CD4-positive, alpha-beta T cell treated with Interleukin-17A for 4 hours (primary cell): ENCODE results near the gene NTHL1.
"Not testable (repeated sequence)": the region's sequence is repeated elsewhere in the genome, so short reads cannot be mapped to it uniquely, and the experiment has no call there.

Source experiments
- DNase-seq: peaks from one replicate; pipeline ENCODE4 v3.0.0-alpha.2; 2020; ENCODE audit warnings: mixed read lengths

Gene NTHL1

GRCh38 chr16:2040041-2040786 is 7.4 kb downstream of the NTHL1 start:
- no peak for DNase-seq

- DNase-seq = no peak
These were observed 8.2 kb downstream of the NTHL1 start for GRCh38 chr16:2039274-2040031.

DNA sequence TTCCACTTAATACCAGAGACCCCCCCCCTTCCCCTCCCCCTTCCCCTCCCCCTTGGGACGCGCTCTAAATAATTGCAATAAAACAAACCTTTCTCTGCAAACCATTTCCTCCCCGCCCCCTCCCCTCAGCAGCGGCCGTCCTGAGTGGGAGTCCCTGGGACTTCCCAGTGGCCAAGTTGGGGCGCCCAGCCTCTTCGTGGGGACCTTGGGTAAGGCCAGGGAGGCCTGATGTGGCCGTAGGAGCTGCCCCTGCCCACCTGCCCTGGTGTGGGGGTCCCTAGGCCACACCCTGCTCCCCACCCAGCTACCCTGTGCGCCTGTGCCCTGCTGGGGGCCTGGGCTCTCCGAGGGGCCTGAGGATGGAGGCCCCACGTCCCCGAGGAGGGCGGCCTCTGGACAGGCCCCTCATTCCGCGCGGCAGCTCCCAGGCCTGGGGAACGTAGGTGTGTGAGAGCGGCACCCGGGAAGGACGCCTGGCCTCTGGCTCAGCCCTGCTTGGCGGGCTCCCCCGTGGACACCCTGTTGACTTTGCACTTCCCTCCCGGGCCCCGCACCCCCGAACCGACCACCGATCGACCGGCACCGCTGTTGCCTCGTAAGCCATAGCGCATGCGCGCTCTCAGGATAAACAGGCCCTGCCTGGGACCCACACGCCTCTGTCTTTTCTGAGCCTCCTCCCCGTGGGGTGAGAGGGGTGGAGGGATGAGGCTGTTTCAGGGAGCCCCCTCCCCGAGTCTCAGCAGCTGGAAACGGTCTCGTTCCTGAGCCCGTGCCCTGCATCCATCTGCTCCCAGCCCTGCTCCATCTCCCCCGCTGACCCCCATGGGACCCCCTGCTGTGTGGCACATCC is 9.0 kb downstream of the NTHL1 start:
- no peak for DNase-seq

- no peak for DNase-seq
These were observed 9.8 kb downstream of the NTHL1 start for GRCh38 chr16:2037647-2038381.

DNA sequence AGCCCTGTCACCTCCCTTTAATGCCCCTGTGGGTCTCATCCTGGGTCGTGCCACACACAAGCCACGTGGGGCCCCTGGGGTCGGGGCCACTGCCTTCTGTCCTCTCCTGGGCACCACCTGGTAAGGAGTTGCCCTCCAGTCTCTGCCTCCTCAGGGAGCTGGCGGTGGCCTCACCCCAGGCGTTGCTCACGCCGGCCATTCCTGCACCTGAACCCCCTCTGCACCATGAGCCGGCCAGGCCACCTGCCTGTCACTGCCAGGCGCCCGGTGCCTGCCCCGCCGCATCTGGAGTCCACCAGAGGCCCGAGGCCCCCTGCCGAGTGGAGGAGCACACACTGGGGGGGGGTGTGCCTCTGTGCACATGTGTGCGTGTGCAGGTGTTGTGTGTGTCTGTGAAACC is 10.5 kb downstream of the NTHL1 start:
- no peak for DNase-seq

DNA sequence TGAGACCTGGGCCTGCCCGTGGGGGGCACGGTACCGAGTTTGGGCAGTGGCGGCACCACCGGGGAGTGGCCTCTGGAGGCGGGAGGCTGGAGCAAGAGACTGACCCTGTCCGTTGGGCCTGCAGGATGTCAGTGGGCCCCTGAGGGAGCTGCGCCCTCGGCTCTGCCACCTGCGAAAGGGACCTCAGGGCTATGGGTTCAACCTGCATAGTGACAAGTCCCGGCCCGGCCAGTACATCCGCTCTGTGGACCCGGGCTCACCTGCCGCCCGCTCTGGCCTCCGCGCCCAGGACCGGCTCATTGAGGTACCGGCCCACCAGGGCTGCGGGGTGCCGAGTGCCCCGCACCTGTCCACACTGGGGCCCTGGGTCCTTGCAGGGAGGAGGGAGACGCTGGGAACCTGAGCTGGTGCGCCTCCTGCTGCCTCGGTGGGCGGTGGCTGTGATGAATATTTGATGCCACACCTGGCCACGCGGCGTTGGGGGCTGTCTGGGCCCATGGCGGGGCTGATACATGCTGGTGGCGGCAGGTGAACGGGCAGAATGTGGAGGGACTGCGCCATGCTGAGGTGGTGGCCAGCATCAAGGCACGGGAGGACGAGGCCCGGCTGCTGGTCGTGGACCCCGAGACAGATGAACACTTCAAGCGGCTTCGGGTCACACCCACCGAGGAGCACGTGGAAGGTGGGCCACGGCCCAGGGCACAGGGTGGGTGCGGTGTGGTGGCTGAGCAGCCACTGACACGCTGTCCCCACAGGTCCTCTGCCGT is 11.3 kb downstream of the NTHL1 start:
- DNase-seq = no peak

GRCh38 chr16:2035431-2036199 is 12.0 kb downstream of the NTHL1 start:
- no peak for DNase-seq

DNA sequence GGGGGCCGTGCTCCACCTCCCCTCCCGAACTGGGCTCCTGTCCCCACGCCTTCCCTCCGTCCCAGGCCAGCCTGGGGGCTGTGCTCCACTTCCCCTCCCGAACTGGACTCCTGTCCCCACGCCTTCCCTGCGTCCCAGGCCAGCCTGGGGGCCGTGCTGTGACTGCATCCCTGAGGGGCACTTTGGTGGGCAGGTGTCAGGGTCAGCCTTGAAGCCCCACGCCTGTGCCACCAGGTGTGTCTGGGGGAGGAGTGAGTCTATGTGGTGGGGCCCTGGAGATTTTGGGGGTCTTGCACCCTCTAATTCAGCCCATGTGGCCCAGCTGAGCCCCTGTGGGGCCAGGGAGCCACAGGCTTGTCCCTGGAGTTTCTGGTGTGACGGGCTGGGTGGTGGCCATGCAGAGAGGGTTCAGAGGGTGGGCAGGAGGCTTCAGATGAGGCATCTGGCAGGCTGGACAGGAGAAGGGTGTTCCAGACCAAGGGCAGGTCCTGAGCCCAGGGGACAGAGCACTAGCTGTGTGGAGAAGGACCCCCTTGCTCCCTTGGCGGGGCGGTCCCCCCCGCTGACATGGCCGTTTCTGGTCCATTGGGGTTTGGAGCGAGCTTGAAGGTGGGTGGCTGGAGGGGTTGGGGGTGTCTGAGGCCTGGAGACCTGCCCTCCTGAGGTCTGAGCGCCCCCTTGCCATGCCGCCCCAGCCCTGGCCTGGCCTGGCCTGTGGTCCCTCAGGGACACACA is 12.8 kb downstream of the NTHL1 start:
- DNase-seq = no peak

- not testable (repeated sequence) for DNase-seq
These were observed 13.5 kb downstream of the NTHL1 start for GRCh38 chr16:2033909-2034695.

DNA sequence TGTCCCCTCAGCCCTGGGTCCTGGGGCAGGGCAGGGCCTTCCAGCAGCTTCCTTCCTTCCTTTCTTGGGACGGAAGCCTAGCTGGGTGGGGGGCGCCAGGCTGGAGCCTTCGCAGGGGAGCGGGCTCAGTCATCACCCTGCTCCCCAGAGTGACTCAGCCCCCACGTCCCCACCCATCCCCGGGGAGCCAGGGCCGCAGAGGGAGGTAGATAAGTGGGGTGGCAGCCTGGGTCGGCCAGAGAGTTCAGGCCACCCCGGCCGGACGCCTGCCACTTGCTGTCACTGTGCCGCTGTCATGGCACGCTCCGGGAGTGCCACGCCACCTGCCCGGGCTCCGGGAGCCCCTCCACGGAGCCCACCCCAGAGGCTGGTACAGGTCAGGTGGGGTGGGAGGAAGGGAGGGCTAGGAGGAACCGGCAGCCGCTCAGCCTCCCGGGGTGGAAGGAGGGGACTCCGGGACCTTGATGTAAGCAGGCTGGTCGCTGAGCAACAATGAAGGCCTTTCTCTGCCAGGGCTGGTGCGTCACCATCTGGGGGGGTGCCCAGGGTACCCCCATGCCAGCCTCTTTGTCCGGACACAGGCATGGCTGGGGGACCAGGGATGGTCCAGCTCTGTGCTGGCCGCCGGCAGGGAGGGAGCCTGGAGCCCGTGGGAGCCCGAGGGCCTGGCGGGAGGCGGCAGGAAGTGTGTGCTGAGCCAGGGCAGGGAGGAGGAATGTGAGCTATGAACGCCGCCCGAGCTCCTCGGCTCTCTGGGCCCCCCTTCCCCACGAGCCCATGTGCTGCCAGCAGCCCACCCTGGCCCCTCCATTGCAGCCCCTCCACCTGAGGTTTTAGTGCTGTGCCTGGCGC is 14.4 kb downstream of the NTHL1 start:
- DNase-seq = no peak

DNA sequence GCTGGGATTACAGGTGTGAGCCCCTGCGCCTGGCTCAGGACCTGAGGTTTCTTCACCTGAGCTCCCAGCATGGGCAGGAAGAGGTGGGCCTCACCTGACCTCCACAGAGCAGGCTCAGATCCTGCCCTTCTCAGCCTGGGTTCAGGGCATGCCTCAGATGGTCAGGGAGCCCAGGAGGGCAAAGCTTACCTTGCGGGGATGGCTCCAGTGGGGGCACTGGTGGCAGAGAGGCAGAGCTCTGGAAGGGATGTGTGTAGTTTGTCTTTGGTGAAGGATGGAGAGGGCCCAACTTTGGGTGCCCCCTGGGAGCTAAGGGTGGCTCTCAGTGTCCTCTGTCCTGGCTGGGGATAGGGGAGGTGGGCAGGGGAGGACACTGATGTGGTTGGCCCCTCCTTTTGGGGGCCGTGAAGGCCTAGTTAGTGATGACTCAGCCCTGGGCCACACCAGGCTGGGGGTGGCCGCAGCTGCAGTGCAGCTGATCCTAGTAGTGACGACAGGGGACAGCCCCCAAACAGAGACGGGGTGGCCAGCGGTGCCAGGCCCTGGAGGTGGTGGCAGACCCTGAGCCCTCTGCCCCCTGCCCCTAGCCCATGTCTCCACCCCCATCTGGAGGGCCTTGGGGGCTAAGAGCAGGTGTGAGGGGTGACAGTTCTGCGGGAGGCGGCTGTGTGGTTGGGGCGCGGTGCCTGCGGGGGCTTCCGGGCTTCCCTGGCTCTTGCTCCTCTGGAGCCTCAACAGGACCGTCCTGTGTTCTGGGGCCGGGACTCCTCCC is 15.2 kb downstream of the NTHL1 start:
- DNase-seq = no peak

GRCh38 chr16:2031081-2031577 is 16.5 kb downstream of the NTHL1 start:
- no peak for DNase-seq

- DNase-seq = no peak
These were observed 17.6 kb downstream of the NTHL1 start for GRCh38 chr16:2030036-2030435.

GRCh38 chr16:2029350-2029749 is 18.3 kb downstream of the NTHL1 start:
- DNase-seq = no peak

GRCh38 chr16:2028620-2029220 is 18.9 kb downstream of the NTHL1 start:
- DNase-seq = no peak

GRCh38 chr16:2028146-2028545 is 19.5 kb downstream of the NTHL1 start:
- no peak for DNase-seq
